Mucosa of rectum (tissue), 2 donors: ENCODE measurements around the gene ADGRL3.
"Not testable (repeated sequence)": the region's sequence is repeated elsewhere in the genome, so short reads cannot be mapped to it uniquely, and the experiment has no call there.

Experiments
- H3K27ac ChIP-seq, 2 donors: one replicate each; pipeline ENCODE4 v1.7.0; 2013; ENCODE audit warnings: inconsistent platforms in 2 of 2, low read depth in 2 of 2, low read length in 2 of 2
- H3K27me3 ChIP-seq, 2 donors: one replicate each; pipeline ENCODE4 v1.7.0; 2013; ENCODE audit warnings: low read length in 2 of 2; ENCODE audit not compliant: control insufficient read depth in 2 of 2, insufficient read depth in 2 of 2
- H3K36me3 ChIP-seq, 2 donors: one replicate each; pipeline ENCODE4 v1.7.0; 2013; ENCODE audit warnings: low read length in 2 of 2; ENCODE audit not compliant: control insufficient read depth in 2 of 2, insufficient read depth in 2 of 2
- H3K4me1 ChIP-seq, 2 donors: one replicate each; pipeline ENCODE4 v1.7.0; 2013; ENCODE audit warnings: low read length in 2 of 2, mild to moderate bottlenecking in 1 of 2; ENCODE audit not compliant: control insufficient read depth in 2 of 2, insufficient read depth in 2 of 2
- H3K4me3 ChIP-seq, 2 donors: one replicate each; pipeline ENCODE4 v1.7.0; 2013; ENCODE audit warnings: low read length in 2 of 2
- H3K9ac ChIP-seq, 2 donors: one replicate each; pipeline ENCODE4 v1.7.0; 2013; ENCODE audit warnings: low read length in 2 of 2, low read depth in 1 of 2, mild to moderate bottlenecking in 1 of 2
- H3K9me3 ChIP-seq, 2 donors: one replicate each; pipeline ENCODE4 v1.7.0; 2013; ENCODE audit warnings: low read length in 2 of 2; ENCODE audit not compliant: control insufficient read depth in 2 of 2
- donor health status: healthy.
- donor health status: Normal muscosa, but diverticular disease.

The ADGRL3 gene

DNA sequence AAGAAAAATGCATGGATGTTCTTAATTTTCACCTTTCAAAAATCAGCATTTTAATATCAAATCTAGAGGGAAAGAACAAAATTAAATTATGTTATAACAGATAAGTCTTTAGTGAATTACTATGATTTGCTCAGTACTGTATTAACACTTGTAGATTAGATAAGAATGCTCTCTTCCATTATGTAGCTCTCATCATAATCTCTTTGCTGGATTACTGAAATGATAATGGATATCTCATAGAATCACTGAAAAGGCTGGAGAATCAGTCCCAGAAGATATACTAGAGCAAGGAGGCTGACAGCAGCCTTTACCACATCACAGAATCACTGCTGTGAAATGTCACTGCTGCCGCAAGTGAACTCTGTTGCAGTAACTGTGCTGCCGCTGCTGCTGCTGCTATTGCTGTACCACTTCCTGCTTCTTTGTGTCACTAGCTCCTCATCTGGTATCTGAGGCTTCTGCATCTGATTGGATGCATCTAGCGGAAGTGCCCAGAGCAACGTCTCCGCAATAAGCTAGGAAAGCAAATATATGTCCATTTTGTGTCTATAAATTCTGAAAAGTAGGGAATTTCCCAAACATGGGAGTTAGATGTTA, 738.2 kb downstream of the ADGRL3 start:
- no peak overlapping the region for H3K27ac ChIP-seq
- H3K9ac ChIP-seq: no peak overlapping the region
- no peaks in the 10 kb centered on the region for H3K4me1 ChIP-seq
- no peak overlapping the region for H3K4me3 ChIP-seq
- no peaks in the 10 kb centered on the region for H3K27me3 ChIP-seq
- H3K9me3 ChIP-seq: no peaks in the 10 kb centered on the region
- no peaks in the 10 kb centered on the region for H3K36me3 ChIP-seq

DNA sequence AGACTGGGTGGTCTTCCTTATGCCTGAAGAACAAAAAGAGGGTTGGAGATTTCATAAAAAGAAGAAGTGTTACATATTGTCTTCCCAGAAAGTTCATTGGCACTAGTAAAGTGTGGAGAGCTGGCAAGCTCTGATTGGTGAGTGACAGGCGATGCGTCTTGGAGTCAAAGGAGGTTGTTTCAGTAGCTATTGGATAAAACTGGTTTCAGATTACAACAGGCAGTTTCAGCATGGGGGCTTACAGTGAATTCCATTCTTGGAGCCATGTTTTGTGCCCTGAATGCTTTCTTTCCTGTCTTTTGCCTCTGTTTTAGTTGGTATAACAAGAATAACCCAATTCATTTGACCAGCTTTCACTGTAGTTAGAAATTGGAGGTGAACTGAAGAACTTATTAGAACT, 750.5 kb downstream of the ADGRL3 start:
- Histone ChIP-seq H3K36me3 (no peaks in the 10 kb centered on the region), H3K27me3 (no peaks in the 10 kb centered on the region), H3K4me1 (no peaks in the 10 kb centered on the region), H3K4me3 (no peak overlapping the region), H3K9ac (no peak overlapping the region), H3K9me3 (no peaks in the 10 kb centered on the region), H3K27ac (no peak overlapping the region)

DNA sequence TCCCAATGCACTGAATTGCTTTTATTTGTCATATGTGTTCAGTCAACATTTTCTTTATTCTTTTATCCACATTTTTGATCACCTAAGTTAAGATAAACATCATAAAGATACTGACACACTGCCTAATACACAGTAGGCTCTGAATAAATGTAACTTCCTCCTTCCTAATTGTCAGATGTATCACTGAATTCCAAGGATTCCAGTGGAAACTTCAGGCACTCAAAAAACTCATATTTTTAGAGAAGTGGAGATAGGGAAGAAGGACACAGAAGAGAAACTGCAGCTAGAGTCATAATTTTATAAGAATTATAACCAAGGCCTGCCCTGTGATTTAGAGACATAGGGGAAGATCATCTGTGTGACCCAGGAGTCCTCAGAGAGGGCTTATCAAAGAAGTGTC, 753.3 kb downstream of the ADGRL3 start:
- H3K4me1 ChIP-seq: no peaks in the 10 kb centered on the region
- no peak overlapping the region for H3K27ac ChIP-seq
- H3K36me3 ChIP-seq: no peaks in the 10 kb centered on the region
- no peaks in the 10 kb centered on the region for H3K9me3 ChIP-seq
- H3K27me3 ChIP-seq: no peaks in the 10 kb centered on the region
- no peak overlapping the region for H3K4me3 ChIP-seq
- H3K9ac ChIP-seq: no peak overlapping the region

DNA sequence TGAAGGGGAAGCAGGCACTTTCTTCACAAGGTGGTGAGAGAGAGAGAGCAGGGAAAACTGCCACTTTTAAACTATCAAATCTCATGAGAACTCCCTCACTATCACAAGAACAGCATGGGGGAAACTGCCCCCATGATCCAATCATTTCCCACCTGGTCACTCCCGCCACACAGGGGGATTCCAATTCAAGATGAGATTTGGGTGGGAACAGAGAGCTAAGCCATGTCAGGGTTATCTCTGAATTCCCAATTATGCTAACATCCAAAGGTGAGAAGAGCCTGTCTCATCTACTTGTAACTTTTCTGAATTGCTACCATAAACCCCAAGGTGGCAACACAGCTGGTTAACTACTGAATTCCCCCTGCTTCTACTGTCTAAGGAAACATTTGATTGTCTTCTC, 758.5 kb downstream of the ADGRL3 start:
- Histone ChIP-seq H3K4me3 (no peak overlapping the region), H3K4me1 (no peaks in the 10 kb centered on the region)

DNA sequence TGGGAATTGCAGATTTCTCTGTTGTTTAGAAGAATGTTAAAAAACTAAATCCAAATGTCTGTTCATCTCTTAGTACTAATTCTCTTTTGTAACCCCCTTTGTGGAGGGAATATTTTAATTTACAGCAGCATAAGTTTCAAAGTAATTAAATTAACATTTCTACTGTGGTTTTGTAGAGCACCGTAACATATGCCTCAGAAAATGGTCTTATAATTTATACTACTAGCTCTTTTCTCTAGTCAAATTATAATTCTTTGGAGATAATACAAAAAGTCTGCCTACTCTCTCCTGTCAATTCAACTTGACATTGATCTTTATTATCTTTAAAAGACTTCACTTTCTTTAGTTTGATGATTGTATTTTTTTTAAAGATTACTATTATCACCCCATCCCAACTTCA, 759.0 kb downstream of the ADGRL3 start:
- Histone ChIP-seq H3K4me1 (no peaks in the 10 kb centered on the region), H3K27me3 (no peaks in the 10 kb centered on the region), H3K9ac (no peak overlapping the region), H3K27ac (no peak overlapping the region), H3K4me3 (no peak overlapping the region), H3K36me3 (no peaks in the 10 kb centered on the region), H3K9me3 (peaks cover 0 to 2% of the 10 kb centered on the region in 2 donors)

More for the DNA sequence above, 758.5 kb downstream of the ADGRL3 start:
- H3K9me3 ChIP-seq: peaks cover 0 to 2% of the 10 kb centered on the region in 2 donors
- H3K27ac ChIP-seq: no peak overlapping the region
- H3K27me3 ChIP-seq: no peaks in the 10 kb centered on the region
- no peak overlapping the region for H3K9ac ChIP-seq
- H3K36me3 ChIP-seq: no peaks in the 10 kb centered on the region

DNA sequence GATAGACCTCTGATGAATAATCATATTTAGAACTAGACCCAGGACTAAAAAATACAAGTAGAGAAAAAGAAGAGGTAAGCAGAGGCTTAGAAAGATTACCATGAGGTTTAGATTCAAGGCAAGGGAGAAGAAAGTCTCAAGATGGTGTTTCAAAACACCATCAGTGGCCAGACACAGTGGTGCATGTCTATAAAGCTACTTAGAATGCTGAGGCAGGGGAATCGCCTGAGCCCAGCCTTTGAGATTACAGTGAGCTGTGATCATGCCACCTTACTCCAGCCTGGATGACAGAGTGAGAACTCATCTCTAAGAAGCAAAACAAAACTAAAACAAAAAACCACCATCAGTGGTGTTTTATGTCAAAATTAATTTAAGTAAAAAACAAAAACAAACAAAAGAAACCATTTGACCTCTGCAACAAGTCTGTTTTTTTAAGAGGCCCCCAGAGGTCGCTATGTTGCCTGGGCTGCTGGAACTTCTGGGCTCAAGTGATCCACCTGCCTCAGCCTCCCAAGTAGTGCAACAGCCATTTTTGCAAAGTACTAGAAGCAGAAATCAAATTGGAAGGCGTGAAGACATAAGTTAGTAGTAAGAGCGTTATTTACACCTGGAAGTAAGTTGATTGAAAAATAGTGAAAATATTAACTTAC, 784.3 kb downstream of the ADGRL3 start:
- Histone ChIP-seq H3K4me3 (no peak overlapping the region), H3K9me3 (no peaks in the 10 kb centered on the region), H3K27me3 (no peaks in the 10 kb centered on the region), H3K27ac (no peak overlapping the region), H3K9ac (no peak overlapping the region), H3K36me3 (no peaks in the 10 kb centered on the region), H3K4me1 (no peaks in the 10 kb centered on the region)

DNA sequence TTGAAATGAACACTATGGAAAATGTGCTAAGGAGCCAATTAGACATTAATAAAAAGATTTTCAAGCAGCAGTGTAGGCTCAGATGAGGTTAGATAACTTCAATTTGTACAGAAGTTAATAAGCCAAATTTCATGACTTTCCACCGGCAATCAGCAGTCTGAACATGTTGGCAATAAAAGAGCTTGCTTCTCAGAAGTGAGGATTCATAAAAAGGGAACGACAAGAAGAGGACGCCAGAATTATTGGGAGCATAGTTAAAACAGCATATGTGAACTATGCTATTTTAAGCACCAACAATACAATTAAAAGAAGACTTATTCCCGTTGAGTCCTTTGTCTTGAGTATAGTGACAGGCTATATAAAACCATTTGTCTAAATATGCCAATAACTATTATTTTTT, 785.3 kb downstream of the ADGRL3 start:
- Histone ChIP-seq H3K4me1 (no peaks in the 10 kb centered on the region), H3K36me3 (no peaks in the 10 kb centered on the region), H3K27me3 (no peaks in the 10 kb centered on the region), H3K4me3 (no peak overlapping the region), H3K27ac (no peak overlapping the region), H3K9ac (no peak overlapping the region), H3K9me3 (no peaks in the 10 kb centered on the region)

DNA sequence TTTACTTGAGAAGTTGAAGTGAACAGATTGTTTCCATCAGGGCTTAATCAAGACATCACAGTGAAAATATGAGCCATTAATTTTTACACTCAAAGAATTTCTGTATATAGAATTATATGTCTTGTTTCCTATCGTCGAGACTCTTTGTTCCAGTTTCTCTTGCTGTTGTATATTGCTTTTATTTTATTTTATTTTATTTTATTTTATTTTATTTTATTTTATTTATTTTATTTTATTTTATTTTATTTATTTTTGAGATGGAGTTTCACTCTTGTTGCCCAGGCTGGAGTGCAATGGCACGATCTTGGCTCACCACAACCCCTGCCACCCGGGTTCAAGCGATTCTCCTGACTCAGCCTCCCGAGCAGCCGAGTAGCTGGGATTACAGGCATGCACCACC, 786.8 kb downstream of the ADGRL3 start:
- not testable (repeated sequence) for H3K9ac ChIP-seq, H3K27me3 ChIP-seq, H3K4me1 ChIP-seq, H3K4me3 ChIP-seq, H3K27ac ChIP-seq, H3K9me3 ChIP-seq, H3K36me3 ChIP-seq

DNA sequence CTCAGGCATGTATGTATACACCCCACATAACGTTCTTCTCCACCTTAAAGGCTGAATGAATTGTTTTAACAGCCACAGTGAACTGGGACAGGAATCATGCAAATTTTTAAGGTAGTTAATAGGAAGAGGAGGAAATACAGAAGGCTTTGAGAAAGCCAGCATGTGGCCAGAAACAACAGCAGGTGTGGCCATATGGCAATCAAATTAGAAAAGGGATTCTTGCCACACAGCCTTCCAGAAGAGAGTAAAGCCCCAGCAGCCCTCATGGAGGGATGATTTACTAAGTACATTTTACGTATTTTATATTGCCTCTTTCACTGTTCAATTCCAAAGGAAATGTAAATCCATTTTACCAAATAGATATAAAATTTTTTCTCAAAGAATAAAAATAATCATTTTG, 792.2 kb downstream of the ADGRL3 start:
- H3K36me3 ChIP-seq: no peaks in the 10 kb centered on the region
- H3K4me1 ChIP-seq: no peaks in the 10 kb centered on the region

DNA sequence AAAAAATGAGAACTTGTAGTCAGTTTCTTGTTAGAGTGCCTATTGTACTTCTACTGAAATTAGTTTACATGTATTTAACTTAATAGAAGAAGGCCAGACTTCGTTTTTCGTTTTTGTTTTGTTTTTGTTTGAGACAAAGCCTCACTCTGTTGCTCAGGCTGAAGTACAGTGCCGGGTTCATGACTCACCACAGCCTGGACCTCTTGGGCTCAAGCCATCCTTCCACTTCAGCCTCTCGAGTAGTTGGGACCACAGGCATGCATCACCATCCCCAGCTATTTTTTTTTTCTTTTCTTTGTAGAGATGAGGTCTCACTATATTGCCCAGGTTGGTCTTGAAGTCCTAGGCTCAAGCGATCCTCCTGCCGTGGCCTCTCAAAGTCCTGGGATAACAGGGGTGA, 793.9 kb downstream of the ADGRL3 start:
- H3K36me3 ChIP-seq: no peaks in the 10 kb centered on the region
- H3K27ac ChIP-seq: no peak overlapping the region
- H3K9ac ChIP-seq: no peak overlapping the region
- H3K27me3 ChIP-seq: no peaks in the 10 kb centered on the region
- H3K4me3 ChIP-seq: no peak overlapping the region
- no peaks in the 10 kb centered on the region for H3K4me1 ChIP-seq
- H3K9me3 ChIP-seq: no peaks in the 10 kb centered on the region

More for the DNA sequence above, 792.2 kb downstream of the ADGRL3 start:
- Histone ChIP-seq H3K4me3 (no peak overlapping the region), H3K27ac (no peak overlapping the region), H3K27me3 (no peaks in the 10 kb centered on the region), H3K9me3 (no peaks in the 10 kb centered on the region), H3K9ac (no peak overlapping the region)
